Activated CD8-positive, alpha-beta memory T cell treated with anti-CD3 and anti-CD28 coated beads for 1 hour (primary cell): ENCODE data around the gene SSTR5.
"Not testable (repeated sequence)": the region's sequence is repeated elsewhere in the genome, so short reads cannot be mapped to it uniquely, and the experiment has no call there.

Experiments used
- DNase-seq, 2 donors: peaks; one replicate each; pipeline ENCODE4 v3.0.0-alpha.2; 2020; ENCODE audit warnings: low read depth in 1 of 2; ENCODE audit errors: extremely low read depth in 1 of 2

SSTR5 gene

GRCh38 chr16:1072526-1073261, at the start of gene SSTR5:
TSS of gene SSTR5 (plus strand) at chr16:1072747. CDS start at chr16:1078869, 6,122 bp downstream.
- no peak for DNase-seq

- DNase-seq: no peak
These were observed 48.4 kb upstream of the SSTR5 start for GRCh38 chr16:1024138-1024537.

GRCh38 chr16:1025183-1025809, 47.3 kb upstream of the SSTR5 start:
- DNase-seq: not testable (repeated sequence)

- no peak for DNase-seq
These were observed 46.3 kb upstream of the SSTR5 start for GRCh38 chr16:1026057-1026783.

- DNase-seq: no peak
These were observed 45.6 kb upstream of the SSTR5 start for GRCh38 chr16:1026784-1027500.

- no peak for DNase-seq
These were observed 45.1 kb upstream of the SSTR5 start for GRCh38 chr16:1027501-1027815.

GRCh38 chr16:1028056-1028455, 44.5 kb upstream of the SSTR5 start:
- no peak for DNase-seq

GRCh38 chr16:1028524-1029258, 43.9 kb upstream of the SSTR5 start:
- no peak for DNase-seq

GRCh38 chr16:1029259-1029545, 43.3 kb upstream of the SSTR5 start:
- DNase-seq: no peak

- no peak for DNase-seq
These were observed 42.1 kb upstream of the SSTR5 start for GRCh38 chr16:1030473-1030901.

- no peak for DNase-seq
These were observed 40.9 kb upstream of the SSTR5 start for GRCh38 chr16:1031666-1032065.

GRCh38 chr16:1032607-1033006, 39.9 kb upstream of the SSTR5 start:
- no peak for DNase-seq

GRCh38 chr16:1033128-1033679, 39.3 kb upstream of the SSTR5 start:
- DNase-seq: no peak

GRCh38 chr16:1034230-1035065, 38.1 kb upstream of the SSTR5 start:
- no peak for DNase-seq

- no peak for DNase-seq
These were observed 37.5 kb upstream of the SSTR5 start for GRCh38 chr16:1035066-1035415.

GRCh38 chr16:1036166-1036565, 36.4 kb upstream of the SSTR5 start:
- DNase-seq: no peak

GRCh38 chr16:1036726-1037393, 35.7 kb upstream of the SSTR5 start:
- DNase-seq: no peak

GRCh38 chr16:1037394-1038257, 34.9 kb upstream of the SSTR5 start:
- DNase-seq: no peak
